ENCODE results near the gene SMPD3.

Gene SMPD3

DNA sequence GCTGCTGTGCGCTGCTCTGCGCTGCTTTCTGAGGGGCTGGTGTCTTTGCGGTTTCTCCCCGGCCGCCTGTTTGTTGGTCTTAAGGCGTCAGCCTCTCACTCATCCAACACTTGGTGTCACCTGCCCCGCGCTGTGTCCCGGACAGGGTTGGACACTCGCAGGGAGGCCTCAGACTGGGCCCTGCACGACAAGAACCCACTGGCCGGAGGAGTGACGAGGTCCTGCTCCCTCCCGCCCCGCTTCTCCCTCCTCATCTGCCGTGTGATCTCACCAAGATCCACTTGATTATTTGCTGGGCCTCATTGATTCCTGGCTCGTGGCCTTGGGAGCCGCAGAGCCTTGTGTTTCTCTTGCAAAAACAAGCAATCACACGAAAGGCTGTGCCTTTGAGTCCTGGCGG is 80.9 kb downstream of the SMPD3 start:
- no peak for DNase-seq

DNA sequence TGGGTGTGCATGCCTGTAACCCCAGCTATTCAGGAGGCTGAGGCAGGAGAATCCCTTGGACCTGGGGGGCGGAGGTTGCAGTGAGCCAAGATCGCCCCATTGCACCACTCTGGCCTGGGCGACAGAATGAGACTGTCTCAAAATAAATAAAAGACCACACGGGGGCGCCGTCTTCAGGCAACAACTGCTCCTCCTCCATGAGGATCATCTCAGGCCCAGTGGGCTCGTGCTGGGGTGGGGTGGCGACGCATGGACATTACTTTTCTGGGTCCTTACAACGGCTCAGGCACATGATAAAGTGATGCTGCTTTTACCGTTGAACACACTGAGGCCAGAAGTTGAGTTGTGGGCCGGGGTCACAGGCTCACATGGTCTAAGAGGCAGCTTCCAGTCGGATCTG is 81.3 kb downstream of the SMPD3 start:
- DNase-seq = peak; percentile 19

DNA sequence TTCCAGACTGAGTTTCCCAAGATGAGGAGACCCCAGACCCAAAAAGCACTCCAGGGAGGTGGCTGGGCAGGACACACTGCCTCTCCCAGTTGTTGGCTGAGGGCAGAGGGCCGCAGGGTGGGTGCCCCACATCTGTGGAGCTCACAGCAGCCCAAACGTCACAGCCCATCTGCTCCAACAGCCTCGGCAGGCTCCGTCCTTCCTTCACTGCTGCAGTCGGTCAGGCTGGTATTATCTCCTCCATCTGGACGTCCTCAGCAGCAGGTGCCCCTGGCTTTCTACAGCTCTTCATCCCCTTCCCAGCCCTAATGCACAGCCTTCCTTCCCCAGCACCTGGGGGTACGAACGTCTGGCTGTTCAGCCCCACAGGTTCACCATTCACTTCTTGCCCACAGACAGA is 82.2 kb downstream of the SMPD3 start:
- DNase-seq = no peak

DNA sequence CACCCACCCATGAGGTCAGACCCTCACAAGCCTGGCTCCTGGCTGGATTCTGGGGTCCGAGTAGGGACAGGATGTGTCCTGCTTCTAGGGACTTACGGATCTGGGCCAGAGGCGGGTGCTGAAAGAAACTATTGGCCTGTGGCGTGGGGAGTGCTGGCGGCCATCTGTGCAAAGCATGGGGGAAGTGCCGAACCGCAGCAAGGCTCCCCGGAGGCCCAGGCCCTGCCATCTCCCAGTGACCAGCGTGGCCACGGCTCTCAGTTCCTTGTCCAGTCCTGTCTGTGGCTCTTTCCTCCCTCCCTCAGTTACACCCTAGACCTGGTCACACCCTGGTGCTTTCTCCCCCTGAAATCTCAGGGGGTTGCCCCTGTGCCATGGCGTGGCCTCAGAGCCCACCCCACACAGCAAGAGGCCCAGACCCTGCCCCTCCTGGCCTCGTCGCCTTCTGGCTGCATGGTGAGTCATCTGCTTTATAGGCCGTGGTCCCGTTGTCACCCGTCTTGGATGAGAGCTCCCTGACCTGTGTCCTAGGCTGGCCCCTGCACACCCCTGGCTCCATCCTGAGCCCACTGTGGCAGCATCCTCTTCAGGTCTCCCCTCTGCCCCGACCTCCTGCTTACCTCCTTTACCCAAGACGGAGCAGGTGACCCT is 83.0 kb downstream of the SMPD3 start:
- DNase-seq = no peak

DNA sequence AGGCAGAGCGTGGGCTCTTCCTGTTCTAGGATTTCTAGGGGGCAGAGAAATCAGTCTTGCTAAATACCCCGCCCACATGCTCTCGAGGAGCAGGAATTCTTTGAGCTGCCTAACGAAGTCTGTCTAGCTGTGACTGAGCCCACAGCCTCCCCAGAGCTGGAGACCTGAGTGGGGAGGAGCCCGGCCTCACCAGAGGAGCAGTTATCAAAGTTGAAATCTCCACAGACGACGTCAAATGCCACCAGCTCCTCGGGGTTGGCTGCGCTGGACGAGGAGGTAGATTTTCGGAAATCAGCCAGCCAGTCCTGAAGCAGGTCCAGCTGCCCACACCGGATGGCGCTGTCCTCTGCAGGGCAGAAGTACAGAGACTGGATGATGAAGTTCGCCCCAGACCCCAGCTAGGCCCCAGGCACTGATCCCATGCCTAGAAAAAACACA is 83.7 kb downstream of the SMPD3 start:
- DNase-seq = peak; percentile 6

DNA sequence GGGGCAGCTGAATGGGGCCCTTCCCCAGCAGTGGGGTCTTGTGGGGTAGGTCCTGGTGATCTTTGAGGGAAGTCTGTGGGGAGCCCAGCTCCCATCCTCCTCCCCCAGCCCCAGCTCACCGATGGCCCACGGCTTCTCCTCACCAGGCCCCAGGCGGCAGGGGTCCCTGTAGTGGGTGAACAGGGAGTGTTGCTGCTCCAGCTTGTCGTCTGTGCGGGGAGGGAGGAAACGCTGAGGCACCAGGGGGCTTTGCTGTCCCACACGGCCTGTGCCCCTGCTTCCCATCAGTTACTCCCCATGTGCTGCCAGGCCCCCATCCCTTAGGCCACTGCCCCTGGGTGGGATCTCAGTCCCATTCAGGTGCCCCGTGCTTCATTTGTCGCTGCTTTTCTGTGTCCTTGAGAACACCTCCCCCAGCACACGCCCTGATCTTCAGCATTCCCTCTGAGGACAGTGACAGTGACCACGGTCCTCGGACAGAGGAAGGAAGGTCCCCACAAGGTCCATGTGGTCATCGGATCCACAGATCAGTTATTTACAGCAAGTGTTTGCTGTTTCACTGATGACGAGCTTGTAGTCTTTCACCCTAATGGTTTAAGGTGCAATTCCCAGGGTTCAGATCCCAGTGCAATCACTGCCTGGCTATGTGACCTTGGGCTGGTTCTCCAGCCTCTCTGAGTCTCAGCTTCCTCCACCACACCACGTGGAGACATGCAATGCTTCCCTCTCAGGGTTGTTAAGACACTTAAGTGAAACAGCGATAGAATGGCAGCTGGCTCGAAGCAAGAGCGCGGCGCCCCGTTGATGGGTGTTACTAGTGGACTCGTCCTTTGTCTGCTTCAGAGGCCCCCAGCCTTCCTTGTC is 84.4 kb downstream of the SMPD3 start:
- DNase-seq = no peak

DNA sequence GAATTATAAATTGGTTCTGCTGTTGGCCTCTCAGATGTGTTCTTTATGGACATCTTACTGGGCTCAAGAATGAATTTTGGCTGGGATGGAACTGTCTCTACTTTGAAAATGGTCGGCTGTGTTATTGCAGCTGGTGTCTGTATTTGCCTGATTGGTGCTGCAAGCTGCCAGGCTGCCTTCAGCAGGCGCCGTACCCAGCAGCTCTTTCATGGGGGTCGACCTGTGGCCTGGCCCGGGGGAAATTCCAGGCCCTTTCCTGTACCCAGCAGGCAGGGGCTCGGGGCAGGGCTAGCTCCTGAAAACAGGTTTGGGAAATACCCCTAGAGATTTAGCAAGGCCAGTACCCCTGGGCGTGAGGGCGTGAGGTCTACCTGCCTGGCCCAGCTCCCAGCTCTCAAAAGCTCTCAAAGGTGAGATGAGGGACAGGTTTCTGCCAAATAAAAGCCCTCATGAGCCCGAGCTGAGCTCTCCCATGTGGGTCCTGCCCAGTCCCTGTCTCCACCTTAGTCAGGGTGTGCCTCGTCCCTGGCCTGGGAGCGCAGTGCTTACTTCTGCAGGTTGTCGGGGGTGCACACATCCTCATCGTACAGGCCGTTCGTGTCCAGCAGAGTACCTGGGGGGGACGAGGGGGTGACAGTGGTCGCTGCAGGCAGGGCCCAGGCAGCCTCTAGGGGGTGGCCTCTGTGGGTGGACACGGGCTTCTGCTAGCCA is 85.2 kb downstream of the SMPD3 start:
- no peak for DNase-seq

DNA sequence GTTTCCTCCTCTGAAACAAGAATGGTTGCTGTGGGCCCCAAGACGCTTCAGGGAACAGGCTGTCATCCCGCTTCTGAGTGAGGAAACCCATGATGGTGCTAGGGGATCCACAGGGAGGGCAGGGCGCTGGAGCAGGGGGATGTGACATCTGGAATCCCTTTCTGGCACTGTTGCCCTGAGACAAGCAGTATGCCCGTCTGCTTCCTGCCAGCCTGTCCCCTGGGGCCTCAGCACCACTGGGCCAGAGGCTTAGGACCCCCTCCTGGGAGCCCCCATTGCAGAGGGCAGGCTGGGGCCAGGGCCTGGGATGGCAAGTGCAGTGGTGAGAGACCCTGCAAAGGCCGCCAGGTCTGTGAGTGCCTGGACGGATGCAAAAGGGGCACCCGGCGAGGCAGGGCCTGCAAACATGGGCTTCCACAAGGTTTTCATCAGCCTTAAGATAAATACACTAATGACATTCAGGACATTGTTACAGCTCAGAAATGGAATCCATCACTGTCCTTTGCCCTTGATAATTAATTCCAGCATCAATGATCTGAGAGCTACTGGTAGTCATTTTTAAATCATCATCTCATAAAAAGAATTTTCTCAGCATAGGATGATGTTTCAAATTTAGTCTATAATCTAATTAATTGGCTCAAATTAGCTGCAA is 85.9 kb downstream of the SMPD3 start:
- DNase-seq = no peak

DNA sequence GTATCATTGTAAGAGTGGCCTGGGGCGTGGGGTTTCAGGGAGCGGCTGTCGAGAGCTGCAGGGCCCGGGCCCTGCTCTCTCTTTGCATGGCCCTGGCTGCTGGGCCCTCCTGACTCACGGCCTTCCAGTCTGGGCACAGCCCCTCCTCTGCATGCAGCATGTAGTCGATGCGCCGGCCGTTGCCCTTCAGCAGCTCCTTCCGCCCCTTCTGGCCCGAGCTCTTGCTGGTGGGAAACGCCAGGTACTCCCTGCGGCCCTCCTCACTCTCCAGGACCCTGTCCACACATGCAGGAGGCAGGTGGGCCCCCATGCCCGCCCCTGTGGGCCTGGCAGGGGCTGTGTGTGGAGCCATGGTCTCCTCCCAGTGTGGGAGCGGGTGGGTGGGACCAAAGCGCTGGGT is 86.8 kb downstream of the SMPD3 start:
- no peak for DNase-seq

DNA sequence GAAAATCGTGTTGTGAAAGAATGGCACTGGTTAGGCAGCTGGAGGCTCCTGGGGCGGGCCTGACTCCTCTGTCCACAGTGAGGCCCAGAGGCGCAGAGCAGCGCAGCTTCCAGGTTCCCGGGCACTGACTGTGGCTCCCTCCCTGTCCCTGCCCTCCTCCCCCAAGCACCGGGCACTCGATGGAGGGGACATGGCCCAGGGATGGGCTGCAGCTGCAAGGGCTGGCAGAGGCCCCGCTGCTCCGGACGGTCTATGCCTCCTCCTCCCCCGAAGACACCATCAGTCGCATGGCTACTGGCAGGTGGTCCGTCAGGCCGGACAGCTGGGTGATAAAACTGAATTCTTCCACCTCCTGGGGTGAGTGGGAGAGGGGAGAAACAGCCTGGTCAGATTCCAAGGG is 87.4 kb downstream of the SMPD3 start:
- DNase-seq = no peak

DNA sequence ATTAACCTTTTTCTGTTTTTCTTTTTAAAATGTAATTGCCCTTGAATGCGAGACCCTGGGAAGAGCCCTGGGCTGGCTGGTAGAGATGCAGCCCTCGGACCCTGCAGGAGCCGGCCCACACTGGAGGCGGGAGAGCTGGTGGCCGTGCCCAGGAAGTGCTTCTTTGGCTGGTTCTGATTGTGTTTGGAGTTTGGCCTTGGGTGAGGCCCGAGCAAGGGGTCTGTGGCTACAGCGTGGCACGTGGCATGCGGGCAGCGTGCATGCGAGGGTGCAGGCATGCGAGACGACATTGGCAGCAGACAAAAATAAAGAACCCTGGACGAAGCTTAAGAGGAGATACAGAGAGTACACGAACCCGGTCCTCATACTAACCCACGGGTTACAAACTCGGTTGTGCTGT is 87.8 kb downstream of the SMPD3 start:
- DNase-seq = no peak

DNA sequence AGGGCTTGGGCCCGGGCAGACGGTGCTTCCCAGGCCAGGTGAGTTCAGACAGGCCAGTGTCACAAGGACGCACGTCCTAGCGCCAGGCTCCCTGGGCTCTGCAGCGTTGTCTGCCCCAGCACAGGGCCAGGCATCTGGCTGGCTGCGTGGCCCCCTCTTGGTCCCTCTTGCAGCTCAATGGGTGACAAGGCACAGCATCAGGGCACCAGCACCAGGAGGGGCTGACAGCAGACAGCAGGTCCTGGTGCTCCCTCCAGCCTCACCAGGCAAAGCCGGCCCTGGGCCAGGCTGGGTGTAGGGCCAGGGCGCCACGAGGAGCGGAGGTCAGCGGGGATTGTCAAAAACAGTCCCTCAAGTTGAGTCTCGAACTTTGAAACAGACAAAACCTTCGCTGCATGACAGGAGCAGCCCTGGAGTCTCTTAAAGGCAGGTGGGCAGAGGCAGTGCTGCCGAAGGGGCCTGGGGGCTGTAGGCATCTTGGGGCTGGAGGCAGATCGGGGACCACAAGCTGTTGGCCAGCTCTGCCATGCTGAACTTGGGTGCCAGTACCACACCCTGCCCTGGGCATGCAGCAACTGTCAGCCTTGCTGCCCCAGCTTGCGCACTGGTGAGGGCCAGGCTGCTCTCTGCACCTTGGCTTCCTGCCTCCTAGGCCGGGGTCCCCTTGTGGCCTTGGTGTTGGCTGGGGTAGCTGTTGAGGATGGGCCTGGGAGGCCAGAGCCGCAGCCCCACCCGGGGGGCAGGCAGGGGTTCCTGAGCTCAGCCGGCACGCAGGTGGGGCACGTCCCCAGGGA is 88.7 kb downstream of the SMPD3 start:
- no peak for DNase-seq

DNA sequence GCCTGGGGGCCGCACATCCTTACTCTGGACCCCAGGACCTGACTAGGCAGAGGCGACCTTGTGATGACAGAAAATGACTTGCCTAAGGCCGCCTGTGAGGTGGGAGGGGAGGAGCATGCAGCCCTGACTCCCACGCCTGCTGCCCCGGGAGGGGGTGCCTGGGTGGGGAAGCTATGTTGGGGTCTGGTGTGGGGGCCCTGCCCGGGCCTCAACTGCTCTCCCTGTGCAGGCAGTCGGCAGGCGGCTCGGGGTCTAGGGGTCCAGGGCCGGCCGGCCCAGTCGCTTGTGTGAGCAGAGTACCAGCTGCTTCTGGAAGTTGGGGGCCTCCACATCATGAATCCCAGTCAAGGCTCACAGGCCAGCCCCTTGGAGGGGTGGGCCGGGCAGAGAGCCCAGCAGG is 89.4 kb downstream of the SMPD3 start:
- no peak for DNase-seq

DNA sequence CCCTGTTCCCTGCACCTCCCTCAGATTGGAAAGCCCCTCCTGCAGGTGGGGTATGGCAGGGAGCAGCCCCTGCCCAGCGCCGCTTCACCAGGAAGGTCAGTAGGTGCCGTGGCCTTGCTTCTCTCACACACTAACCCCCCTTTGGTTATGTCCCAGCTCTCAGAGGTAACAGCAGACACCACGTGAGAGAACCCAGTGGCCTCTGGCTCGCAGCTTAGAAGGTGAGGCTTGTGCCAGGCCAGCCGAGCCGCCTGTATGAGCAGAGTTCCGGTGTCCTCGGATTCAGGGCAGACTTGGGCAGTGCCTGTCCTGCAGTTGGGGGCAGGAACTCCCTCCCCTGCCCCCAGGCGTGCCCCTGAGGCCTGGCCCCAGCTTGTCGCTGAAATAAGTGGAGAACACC is 90.4 kb downstream of the SMPD3 start:
- no peak for DNase-seq

DNA sequence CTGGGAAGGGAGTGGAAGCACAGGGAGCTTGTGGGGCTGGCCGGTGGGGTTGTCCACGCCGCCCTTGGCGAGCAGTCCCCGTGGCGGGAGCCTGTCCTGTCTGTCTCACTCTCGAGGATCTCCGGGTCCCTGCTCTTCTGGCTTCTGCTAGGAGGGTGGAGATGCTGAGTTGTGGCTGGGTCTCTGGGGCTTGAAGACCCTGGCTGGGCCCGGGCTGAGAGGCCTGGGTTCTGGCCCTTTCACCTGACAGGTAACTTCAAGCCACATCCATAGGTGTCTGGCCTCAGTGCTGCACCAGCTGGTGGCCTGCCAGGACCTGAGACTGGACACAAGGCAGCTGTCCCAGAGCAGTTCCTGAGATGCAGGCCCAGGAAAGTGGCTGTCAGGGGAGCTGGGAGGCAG is 90.8 kb downstream of the SMPD3 start:
- no peak for DNase-seq

DNA sequence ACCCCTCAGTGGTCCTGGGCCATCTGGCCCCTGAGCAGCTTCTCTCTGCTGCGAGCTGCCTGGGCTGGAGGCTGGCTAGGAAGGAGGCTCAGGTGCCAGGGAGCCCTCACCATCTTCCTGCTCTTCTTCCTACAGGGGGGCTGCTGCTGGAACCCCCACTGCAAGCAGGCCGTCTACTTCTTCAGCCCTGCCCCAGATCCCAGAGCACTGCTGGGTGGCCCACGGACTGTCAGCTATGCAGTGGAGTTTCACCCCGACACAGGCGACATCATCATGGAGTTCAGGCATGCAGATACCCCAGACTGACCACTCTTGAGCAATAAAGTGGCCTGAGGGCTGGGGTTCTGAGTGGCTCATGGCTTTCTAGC is 91.4 kb downstream of the SMPD3 start:
- no peak for DNase-seq

DNA sequence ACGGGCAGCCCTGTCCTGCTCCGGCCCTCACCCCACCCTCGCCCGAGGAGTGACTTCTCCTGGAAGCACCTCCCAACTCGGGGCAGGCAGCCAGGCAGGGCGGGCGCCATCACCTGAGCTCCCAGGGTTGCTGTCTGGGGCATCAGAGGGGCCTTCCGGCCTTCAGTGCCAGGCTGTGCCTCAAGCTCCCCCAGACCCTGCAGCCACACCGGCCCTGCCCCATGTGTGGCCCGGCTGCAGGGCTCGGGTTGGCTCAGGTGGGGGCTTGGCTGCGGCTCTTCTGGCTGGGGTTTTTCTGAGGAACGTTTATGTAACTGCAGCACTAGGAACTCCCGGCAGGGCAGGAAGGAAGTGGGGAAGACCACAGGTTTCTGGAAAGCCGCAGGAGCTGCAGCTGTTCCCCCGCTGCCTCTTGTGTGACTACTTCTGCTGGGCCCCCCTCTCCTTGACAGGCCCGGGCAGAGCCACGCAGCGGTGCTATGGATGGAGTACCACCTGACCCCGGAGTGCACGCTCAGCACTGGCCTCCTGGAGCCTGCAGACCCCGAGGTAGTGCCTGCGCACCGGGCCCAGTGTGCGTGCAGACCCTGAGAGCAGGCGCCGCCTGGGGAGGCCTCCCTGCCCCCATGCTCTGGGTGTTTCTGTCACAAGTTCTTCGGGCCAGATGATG is 91.9 kb downstream of the SMPD3 start:
- DNase-seq = peak; percentile 15

DNA sequence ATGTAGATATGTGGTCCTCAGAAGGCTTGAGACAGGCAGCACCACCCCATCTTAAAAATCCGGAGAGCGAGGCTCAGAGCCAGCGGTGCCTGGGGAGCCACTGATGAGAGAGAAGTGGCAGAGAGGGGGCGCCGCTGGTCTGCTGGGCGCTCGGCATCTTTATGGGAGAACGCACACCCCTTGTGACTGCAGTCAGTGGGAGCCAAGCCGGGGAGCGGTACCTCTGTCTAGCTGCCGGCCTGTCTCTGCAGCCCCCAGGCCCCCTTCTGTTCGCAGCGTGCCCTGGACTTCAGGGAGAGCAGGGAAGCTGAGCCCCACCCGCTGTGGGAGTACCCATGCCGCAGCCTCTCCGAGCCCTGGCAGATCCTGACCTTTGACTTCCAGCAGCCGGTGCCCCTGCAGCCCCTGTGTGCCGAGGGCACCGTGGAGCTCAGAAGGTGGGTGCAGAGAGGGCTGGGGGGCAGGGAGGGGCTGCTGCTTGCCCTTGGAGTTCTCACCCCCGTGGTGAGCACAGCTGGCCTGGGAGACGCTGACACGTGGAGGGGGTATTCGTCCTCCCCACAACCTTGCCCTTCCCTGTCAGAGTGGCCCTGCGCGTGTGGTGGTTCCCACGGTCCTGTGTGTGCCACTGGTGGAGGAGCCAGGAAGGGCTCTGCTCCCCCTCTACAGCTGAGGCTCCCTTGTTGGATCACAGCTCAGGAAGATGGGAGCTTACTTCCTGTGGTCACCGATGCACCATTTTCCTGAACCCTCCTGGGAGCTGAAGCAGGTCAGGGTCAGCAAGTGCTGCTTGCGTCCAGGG is 92.7 kb downstream of the SMPD3 start:
- no peak for DNase-seq

DNA sequence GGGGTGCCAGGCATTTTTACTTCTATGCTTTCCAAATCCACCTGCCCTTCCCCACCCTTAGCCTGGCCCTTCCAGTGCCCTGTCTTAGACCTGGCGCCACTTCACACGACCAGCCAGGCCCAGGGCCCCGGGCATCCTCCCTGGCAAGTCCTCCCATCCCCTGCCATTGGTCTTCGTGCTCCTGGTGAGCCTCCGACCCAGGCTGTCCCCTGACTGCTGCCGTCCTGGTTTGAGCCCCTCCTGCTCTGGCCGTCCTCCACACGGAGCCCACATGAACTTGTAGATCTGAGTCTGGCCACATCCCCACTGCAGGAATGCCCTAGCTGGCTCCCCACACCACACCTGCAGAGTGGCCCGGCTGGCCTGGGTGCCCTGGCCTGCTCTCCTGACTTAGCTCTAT is 93.5 kb downstream of the SMPD3 start:
- no peak for DNase-seq

DNA sequence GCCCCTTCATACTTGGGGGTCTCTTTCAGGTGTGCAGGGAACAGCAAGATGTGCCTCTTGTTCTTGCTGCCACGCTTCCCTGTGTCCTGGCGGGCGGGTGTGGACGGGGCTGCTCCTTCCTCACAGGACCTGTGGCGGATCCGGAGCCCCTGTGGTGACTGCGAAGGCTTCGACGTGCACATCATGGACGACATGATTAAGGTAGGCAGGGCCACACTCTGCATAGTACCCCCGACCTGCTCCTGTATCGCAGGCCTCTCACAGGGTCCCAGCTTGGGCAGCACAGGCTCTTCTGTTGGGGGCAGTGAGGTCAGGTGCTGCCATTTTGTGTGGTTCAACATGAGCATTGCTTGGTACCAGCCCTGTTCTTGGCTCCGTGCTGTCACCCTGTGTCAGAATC is 94.9 kb downstream of the SMPD3 start:
- no peak for DNase-seq

DNA sequence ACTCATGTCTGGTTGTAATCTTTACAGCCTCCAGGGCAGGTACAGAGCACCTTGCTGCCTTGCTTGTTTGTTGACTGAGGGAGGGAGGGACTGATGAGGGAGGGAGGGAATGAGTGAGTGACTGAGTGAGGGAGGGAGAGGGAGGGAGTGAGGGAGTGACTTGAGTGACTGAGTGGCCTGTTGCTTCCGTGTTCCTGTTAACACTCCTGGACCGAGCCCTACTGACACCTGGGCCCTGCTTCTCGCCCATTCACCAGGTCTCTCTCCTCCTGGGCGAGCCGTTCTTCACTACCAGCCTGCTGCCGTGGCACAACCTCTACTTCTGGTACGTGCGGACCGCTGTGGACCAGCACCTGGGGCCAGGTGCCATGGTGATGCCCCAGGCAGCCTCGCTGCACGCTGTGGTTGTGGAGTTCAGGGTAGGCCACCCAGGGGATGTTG is 96.3 kb downstream of the SMPD3 start:
- DNase-seq = no peak

Measured in fibroblast of skin of right quadriceps (primary cell).